Caco-2 (cell line): ENCODE results near the gene LRP1. TPM values are rescaled to one million over a fixed set of nuclear protein-coding genes. Genes with fewer than 3 reads are reported as not detected.

Source experiments
- BruUV-seq: library from RNA; stranded (reverse); fragments of 400-500 nt; replicated peaks from 2 replicates; lab custom pipeline; 2021; lab: Mats Ljungman, UMichigan
- CTCF ChIA-PET: fragments of 300-600 bp; sonication (Branson Sonifier 250); formaldehyde crosslinking; loops from one replicate; lab custom pipeline; 2022; ENCODE audit warnings: antibody characterized with exemption; lab: Charles Lee
- POLR2A ChIA-PET: fragments of 300-600 bp; sonication (Branson Sonifier 250); formaldehyde crosslinking; loops from one replicate; lab custom pipeline; 2022; ENCODE audit warnings: antibody characterized with exemption; lab: Charles Lee
- DNase-seq, 2 experiments: peaks; one replicate each; pipeline versions ENCODE4 v3.0.0 to v3.0.0-alpha.2; 2020 to 2022
- H3K27me3 ChIP-seq: replicated peaks from 2 replicates; pipeline ENCODE4 v1.6.0; 2011; ENCODE audit warnings: low read length; ENCODE audit not compliant: control insufficient read depth, insufficient read depth
- H3K36me3 ChIP-seq: 2 replicates; pipeline ENCODE4 v1.5.1; 2011; ENCODE audit warnings: low read length; ENCODE audit not compliant: control insufficient read depth, insufficient read depth
- H3K4me1 ChIP-seq: fragments of 250-450 bp; sonication (Bioruptor Pico); 2 replicates; pipeline ENCODE4 v1.5.1; 2020; ENCODE audit warnings: mild to moderate bottlenecking
- H3K4me3 ChIP-seq: 2 replicates; pipeline ENCODE4 v1.5.1; 2011; ENCODE audit warnings: low read depth, mild to moderate bottlenecking, control low read depth, low read length
- H3K9me3 ChIP-seq: fragments of 250-450 bp; sonication (Bioruptor Pico); 2 replicates; pipeline ENCODE4 v1.5.1; 2020; ENCODE audit warnings: mild to moderate bottlenecking, moderate library complexity
- H3K27ac Mint-ChIP-seq: one replicate; pipeline ENCODE4 v1.8.0; 2022; ENCODE audit warnings: mixed read lengths; ENCODE audit not compliant: unreplicated experiment
- H3K27me3 Mint-ChIP-seq: one replicate; pipeline ENCODE4 v1.8.0; 2022; ENCODE audit warnings: mixed read lengths; ENCODE audit not compliant: insufficient read depth, unreplicated experiment
- H3K36me3 Mint-ChIP-seq: one replicate; pipeline ENCODE4 v1.8.0; 2022; ENCODE audit warnings: mild to moderate bottlenecking, mixed read lengths; ENCODE audit not compliant: insufficient read depth, unreplicated experiment
- H3K4me1 Mint-ChIP-seq: one replicate; pipeline ENCODE4 v1.8.0; 2022; ENCODE audit warnings: low read depth, mixed read lengths; ENCODE audit not compliant: unreplicated experiment
- H3K4me3 Mint-ChIP-seq: one replicate; pipeline ENCODE4 v1.8.0; 2022; ENCODE audit warnings: mild to moderate bottlenecking, moderate library complexity, mixed read lengths; ENCODE audit not compliant: unreplicated experiment
- H3K9me3 Mint-ChIP-seq: one replicate; pipeline ENCODE4 v1.8.0; 2022; ENCODE audit warnings: mixed read lengths; ENCODE audit not compliant: unreplicated experiment
- intact Hi-C: fragments of 100-400 bp; cut with micrococcal nuclease; formaldehyde crosslinking; loops from one replicate; pipeline ENCODE4 v1.10.0; 2022; ENCODE audit not compliant: unreplicated experiment
- total RNA-seq: library from RNA; stranded (reverse); gene quantifications from 2 replicates; pipeline ENCODE4 v1.2.3, GENCODE V29; 2022
- TF ChIP-seq, protein P1 (sequence below), 2 experiments: fragments of 200-600 bp in 1 of 2; IDR thresholded peaks; 1 replicate in 1 of 2; 2 replicates in 1 of 2; pipeline versions ENCODE4 v1.5.1 to v1.8.0; 2011 to 2022; ENCODE audit warnings: antibody characterized with exemption in 1 of 2, control low read depth in 1 of 2, inconsistent platforms in 1 of 2, low read depth in 1 of 2, low read length in 1 of 2, mild to moderate bottlenecking in 1 of 2, moderate library complexity in 1 of 2; ENCODE audit not compliant: insufficient read depth in 1 of 2, severe bottlenecking in 1 of 2, unreplicated experiment in 1 of 2

Gene LRP1
- total RNA-seq, 1 experiment from 2014 or later: 111 TPM

DNA sequence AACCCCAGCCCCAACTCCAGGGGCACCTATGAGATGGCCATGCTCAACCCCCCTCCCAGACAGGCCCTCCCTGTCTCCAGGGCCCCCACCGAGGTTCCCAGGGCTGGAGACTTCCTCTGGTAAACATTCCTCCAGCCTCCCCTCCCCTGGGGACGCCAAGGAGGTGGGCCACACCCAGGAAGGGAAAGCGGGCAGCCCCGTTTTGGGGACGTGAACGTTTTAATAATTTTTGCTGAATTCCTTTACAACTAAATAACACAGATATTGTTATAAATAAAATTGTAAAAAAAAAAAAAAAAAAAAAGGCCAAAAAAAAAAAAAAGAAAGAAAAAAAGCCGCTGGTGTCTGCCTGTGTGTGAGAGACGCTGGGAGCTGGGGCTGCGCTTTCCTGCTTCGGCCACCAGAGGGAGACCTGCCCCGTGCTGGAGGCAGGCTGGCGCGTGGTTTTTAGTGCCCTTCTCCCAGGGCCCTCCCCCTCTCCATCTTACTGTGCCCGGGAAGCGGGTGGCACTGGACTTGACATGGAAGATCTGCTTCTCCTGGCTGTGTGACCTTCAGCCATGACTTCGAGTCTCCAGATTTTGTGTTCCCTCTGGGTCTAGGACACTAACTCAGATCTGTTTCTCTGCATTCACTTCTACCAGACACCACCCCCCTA, 84.9 kb downstream of the LRP1 start:
- H3K4me3 ChIP-seq: no peak overlapping the region
- H3K9me3 ChIP-seq: no peaks in the 10 kb centered on the region
- DNase-seq: peak; percentile 83 to 90
- ChIA-PET CTCF (interaction anchor here (0.6 to 3.0 kb wide), 14 partner anchors 8 to 436 kb away, joined by 3 to 80 read pairs (median 5); partner anchors contain the start of genes B4GALNT1, LRP1 and SHMT2), POLR2A (interaction anchor here (0.5 to 1.5 kb wide), 4 partner anchors 16 to 66 kb away, joined by 3 to 20 read pairs (median 4); partner anchors contain the start of gene SHMT2)
- Mint-ChIP-seq H3K27ac (no peak overlapping the region), H3K36me3 (peaks cover 35% of the 10 kb centered on the region), H3K4me3 (no peak overlapping the region), H3K27me3 (peaks cover 14% of the 10 kb centered on the region), H3K4me1 (peaks cover 28% of the 10 kb centered on the region), H3K9me3 (no peaks in the 10 kb centered on the region)
- peaks cover 20% of the 10 kb centered on the region for H3K4me1 ChIP-seq
- TF ChIP-seq, protein P1, sequence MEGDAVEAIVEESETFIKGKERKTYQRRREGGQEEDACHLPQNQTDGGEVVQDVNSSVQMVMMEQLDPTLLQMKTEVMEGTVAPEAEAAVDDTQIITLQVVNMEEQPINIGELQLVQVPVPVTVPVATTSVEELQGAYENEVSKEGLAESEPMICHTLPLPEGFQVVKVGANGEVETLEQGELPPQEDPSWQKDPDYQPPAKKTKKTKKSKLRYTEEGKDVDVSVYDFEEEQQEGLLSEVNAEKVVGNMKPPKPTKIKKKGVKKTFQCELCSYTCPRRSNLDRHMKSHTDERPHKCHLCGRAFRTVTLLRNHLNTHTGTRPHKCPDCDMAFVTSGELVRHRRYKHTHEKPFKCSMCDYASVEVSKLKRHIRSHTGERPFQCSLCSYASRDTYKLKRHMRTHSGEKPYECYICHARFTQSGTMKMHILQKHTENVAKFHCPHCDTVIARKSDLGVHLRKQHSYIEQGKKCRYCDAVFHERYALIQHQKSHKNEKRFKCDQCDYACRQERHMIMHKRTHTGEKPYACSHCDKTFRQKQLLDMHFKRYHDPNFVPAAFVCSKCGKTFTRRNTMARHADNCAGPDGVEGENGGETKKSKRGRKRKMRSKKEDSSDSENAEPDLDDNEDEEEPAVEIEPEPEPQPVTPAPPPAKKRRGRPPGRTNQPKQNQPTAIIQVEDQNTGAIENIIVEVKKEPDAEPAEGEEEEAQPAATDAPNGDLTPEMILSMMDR (IDR thresholded peaks at IDR 0.05; ENCODE audit: insufficient read depth in 1 of 2, low read depth in 1 of 2, low read length in 1 of 2, severe bottlenecking in 1 of 2, unreplicated experiment in 1 of 2): peak; percentile 83 to 94
- intact Hi-C loops: loop anchor here (1.0 kb wide), 1 partner anchor 249 kb away; no protein-coding TSS in a partner anchor
- H3K36me3 ChIP-seq: no peaks in the 10 kb centered on the region; the same call in none of the 2 replicates
- peaks cover 8% of the 10 kb centered on the region for H3K27me3 ChIP-seq
- BruUV-seq: no TSS peak

DNA sequence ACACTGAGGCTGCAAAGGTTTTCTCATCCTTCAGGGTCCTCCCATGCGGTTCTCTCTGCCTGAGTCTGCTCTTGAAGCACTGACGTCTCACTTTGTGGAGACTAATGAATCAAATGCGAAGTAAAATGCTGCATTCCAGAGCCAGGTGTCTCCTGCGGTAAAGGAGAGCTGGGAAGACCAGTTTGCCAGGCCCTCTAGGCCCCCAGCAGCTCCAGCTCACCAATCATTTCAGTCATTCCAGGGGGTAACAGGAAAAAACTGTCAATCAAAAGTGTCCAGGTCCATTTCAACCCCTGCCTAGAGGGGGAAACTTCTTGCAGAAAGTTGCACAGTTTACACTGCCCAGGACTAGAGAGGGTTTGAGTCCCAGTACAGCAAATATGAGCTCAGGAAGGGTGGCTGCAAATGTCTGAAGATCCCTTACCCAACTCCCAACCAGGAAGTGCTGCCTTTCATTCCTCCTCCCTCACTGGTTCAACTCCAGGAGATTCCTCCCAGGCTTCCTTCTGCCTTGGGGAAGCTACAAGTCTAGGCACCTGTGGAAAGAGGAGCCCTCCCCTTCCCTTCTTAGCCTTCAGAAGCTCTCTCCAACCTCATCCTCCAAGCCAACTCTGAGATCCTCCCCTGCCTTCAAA, 85.6 kb downstream of the LRP1 start:
- Mint-ChIP-seq H3K4me3 (peak overlapping the region; percentile 18), H3K27ac (no peak overlapping the region), H3K4me1 (peaks cover 28% of the 10 kb centered on the region), H3K36me3 (peaks cover 35% of the 10 kb centered on the region), H3K9me3 (no peaks in the 10 kb centered on the region), H3K27me3 (peaks cover 17% of the 10 kb centered on the region)
- POLR2A ChIA-PET: interaction anchor here (0.5 to 1.5 kb wide), 4 partner anchors 16 to 67 kb away, joined by 3 to 20 read pairs (median 4); partner anchors contain the start of gene SHMT2
- Histone ChIP-seq H3K27me3 (peaks cover 8% of the 10 kb centered on the region), H3K4me3 (no peak overlapping the region), H3K9me3 (no peaks in the 10 kb centered on the region), H3K36me3 (no peaks in the 10 kb centered on the region; the same call in none of the 2 replicates), H3K4me1 (peaks cover 20% of the 10 kb centered on the region)
- no TSS peak for BruUV-seq
- CTCF ChIA-PET: interaction anchor here (0.5 to 3.0 kb wide), 13 partner anchors 12 to 419 kb away, joined by 3 to 80 read pairs (median 5); partner anchors contain the start of genes B4GALNT1, LRP1 and SHMT2
- intact Hi-C loops: loop anchor here (1.0 kb wide), 4 partner anchors 16 to 248 kb away; no protein-coding TSS in a partner anchor
- TF ChIP-seq, protein P1 (IDR thresholded peaks at IDR 0.05; ENCODE audit: insufficient read depth in 1 of 2, low read depth in 1 of 2, low read length in 1 of 2, severe bottlenecking in 1 of 2, unreplicated experiment in 1 of 2): no peak
- no peak for DNase-seq

DNA sequence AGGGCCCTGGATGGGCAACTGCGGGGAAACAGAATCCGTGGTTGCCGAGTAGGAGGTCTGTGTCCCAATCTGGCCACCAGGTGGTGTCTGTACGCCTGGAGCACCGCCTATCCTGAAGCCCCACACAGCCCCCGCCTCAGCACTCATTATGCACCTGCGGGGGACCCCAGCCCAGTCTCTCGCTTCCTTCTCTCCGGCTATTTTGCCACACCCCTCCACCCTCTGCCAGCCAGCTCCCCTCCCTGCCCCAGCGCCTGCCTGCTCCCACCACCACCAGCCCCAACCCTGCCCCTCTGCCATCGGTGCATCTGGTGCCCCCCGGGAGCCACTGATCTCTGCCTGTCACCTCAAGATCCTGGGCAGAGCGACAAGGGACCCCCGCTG, 86.1 kb downstream of the LRP1 start:
- peaks cover 10% of the 10 kb centered on the region for H3K27me3 ChIP-seq
- H3K4me1 ChIP-seq: peaks cover 20% of the 10 kb centered on the region
- H3K4me3 Mint-ChIP-seq: peak overlapping the region; percentile 59
- DNase-seq: peak; percentile 73 to 81
- ChIA-PET CTCF (interaction anchor here (0.5 to 3.0 kb wide), 7 partner anchors 16 to 238 kb away, joined by 3 to 80 read pairs (median 5); partner anchors contain the start of genes LRP1 and SHMT2), POLR2A (interaction anchor here (1.5 kb wide), 1 partner anchor 15 kb away, joined by 20 read pairs; the partner anchor contains the start of gene SHMT2)
- H3K36me3 ChIP-seq: no peaks in the 10 kb centered on the region; the same call in none of the 2 replicates
- no peaks in the 10 kb centered on the region for H3K9me3 Mint-ChIP-seq
- H3K27ac Mint-ChIP-seq: peak overlapping the region; percentile 22
- peaks cover 29% of the 10 kb centered on the region for H3K4me1 Mint-ChIP-seq
- H3K9me3 ChIP-seq: no peaks in the 10 kb centered on the region
- H3K27me3 Mint-ChIP-seq: peaks cover 18% of the 10 kb centered on the region
- BruUV-seq: no TSS peak
- peaks cover 34% of the 10 kb centered on the region for H3K36me3 Mint-ChIP-seq
- H3K4me3 ChIP-seq: no peak overlapping the region
- intact Hi-C loops: loop anchor here (1.0 kb wide), 3 partner anchors 16 to 29 kb away; no protein-coding TSS in a partner anchor
- TF ChIP-seq, protein P1 (IDR thresholded peaks at IDR 0.05; ENCODE audit: insufficient read depth in 1 of 2, low read depth in 1 of 2, low read length in 1 of 2, severe bottlenecking in 1 of 2, unreplicated experiment in 1 of 2): peak; percentile 75 to 81
